ENCODE results near the gene SPINT2.

Gene SPINT2

DNA sequence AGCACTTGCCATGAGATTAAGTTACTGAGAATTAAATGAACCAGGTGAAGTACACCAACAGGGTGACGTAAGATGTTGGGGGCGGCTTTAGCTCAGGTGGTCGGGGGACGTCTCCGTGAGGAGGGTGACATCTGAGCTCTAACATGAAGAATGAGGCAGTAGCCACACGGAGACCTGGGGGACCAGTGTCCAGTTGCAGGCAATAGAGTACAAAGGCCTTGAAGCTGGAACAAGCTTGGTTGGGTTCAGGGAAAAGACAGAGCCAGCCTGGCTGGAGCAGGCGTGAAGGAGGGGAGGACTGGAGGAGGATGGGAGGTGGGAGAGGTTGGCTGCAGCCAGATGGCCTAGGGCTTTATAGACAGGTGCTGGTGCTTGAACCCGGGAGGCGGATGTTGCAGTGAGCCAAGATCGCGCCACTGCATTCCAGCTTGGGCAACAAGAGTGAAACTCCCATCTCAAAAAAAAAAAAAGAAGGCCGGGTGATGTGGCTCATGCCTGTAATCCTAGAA is 1.6 kb downstream of the SPINT2 start:
- DNase-seq (ENCODE audit: extremely low spot score) = no peak
- CTCF ChIA-PET = interaction anchor here (1.0 to 3.6 kb wide), 10 partner anchors 10 to 364 kb away, joined by 3 to 16 read pairs (median 4); partner anchors contain the start of gene CATSPERG
- no peak for TF ChIP-seq CTCF (IDR thresholded peaks at IDR 0.05; ENCODE audit: control extremely low read depth, extremely low read depth, low read depth, missing control alignments)
- POLR2A ChIA-PET = no interaction called here

- CTCF ChIA-PET = interaction anchor here (1.5 to 3.6 kb wide), 3 partner anchors 14 to 23 kb away, joined by 4 to 16 read pairs (median 9); no protein-coding TSS in a partner anchor
- no peak for DNase-seq (ENCODE audit: extremely low spot score)
- POLR2A ChIA-PET = no interaction called here
- TF ChIP-seq CTCF (IDR thresholded peaks at IDR 0.05; ENCODE audit: control extremely low read depth, extremely low read depth, low read depth, missing control alignments) = no peak
These were observed 2.7 kb downstream of the SPINT2 start for GRCh38 chr19:38266981-38267597.

- no peak for TF ChIP-seq CTCF (IDR thresholded peaks at IDR 0.05; ENCODE audit: control extremely low read depth, extremely low read depth, low read depth, missing control alignments)
- ChIA-PET CTCF (interaction anchor here (1.0 to 3.6 kb wide), 2 partner anchors 24 to 31 kb away, joined by 3 to 16 read pairs; no protein-coding TSS in a partner anchor), POLR2A (no interaction called here)
- no peak for DNase-seq (ENCODE audit: extremely low spot score)
These were observed 3.5 kb downstream of the SPINT2 start for GRCh38 chr19:38267761-38268483.

DNA sequence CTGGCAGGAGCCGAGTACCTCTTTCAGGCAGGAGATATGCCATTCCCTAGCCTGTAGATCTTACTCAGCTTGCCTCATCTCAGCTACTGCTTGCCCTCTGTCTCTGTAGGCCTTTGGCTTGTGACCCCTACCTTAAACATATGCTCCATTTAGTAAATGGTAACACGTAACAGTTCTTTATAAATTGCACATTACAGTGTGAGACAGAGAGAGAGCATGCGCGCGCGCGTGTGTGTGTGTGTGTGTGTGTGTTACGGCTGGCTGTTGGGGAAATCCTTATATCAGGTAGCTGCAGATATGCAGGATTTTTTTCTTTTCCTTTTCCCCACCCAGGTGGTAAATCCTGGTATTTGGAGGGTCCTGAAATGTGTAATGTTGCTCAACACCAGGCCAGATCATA is 4.2 kb downstream of the SPINT2 start:
- ChIA-PET POLR2A (interaction anchor here (0.7 kb wide), 1 partner anchor 449 kb away, joined by 9 read pairs; no protein-coding TSS in a partner anchor), CTCF (interaction anchor here (1.0 to 3.6 kb wide), 2 partner anchors 25 to 30 kb away, joined by 3 to 16 read pairs; no protein-coding TSS in a partner anchor)

GRCh38 chr19:38270587-38271167 is 6.3 kb downstream of the SPINT2 start:
- DNase-seq (ENCODE audit: extremely low spot score) = no peak
- no peak for TF ChIP-seq CTCF (IDR thresholded peaks at IDR 0.05; ENCODE audit: control extremely low read depth, extremely low read depth, low read depth, missing control alignments)
- POLR2A ChIA-PET = no interaction called here
- CTCF ChIA-PET = interaction anchor here (1.3 kb wide), 1 partner anchor 19 kb away, joined by 4 read pairs; no protein-coding TSS in a partner anchor

More for the DNA sequence above, 4.2 kb downstream of the SPINT2 start:
- no peak for TF ChIP-seq CTCF (IDR thresholded peaks at IDR 0.05; ENCODE audit: control extremely low read depth, extremely low read depth, low read depth, missing control alignments)
- DNase-seq (ENCODE audit: extremely low spot score) = no peak

DNA sequence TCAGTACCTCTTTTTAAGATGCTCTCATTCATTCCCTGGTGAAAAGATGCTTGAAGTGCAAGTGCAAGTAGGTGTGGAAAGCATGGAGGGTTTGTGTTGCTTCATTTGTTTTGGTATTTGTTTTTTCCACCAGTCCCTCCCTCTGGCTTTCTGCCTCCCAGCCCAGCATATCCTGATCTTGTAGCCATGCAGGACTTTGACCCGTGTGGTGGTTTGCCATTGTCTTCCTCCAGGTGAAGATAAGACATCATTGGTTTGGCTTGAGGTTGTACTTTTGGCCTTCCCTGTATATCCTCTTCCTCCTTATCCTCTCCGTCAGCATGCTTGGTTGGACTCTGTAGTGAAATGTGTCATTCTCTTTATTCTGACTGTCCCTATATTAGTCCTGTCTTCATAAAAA is 9.1 kb downstream of the SPINT2 start:
- CTCF ChIA-PET = no interaction called here
- TF ChIP-seq CTCF (IDR thresholded peaks at IDR 0.05; ENCODE audit: control extremely low read depth, extremely low read depth, low read depth, missing control alignments) = no peak
- DNase-seq (ENCODE audit: extremely low spot score) = no peak
- POLR2A ChIA-PET = no interaction called here
